Measurements from ENCODE around the gene AQP9. TPM values are rescaled to one million over a fixed set of nuclear protein-coding genes. Genes with fewer than 3 reads are reported as not detected.

AQP9 gene
- total and polyA plus RNA-seq, 7 donors: 0.49 to 2.8 (median 0.60) TPM; not detected in 2

- DNase-seq: no peak
- WGBS, 2 donors: 92 to 93% methylated on average over 1 of the region's 1 CpG
- Histone ChIP-seq H3K4me3 (no peak overlapping the region), H3K4me1 (no peaks in the 10 kb centered on the region), H3K9me3 (peaks cover 0 to 4% (median 1%) of the 10 kb centered on the region in 4 donors), H3K27ac (no peak overlapping the region), H3K27me3 (no peaks in the 10 kb centered on the region), H3K36me3 (no peaks in the 10 kb centered on the region)
- no peak for TF ChIP-seq EP300 (IDR thresholded peaks at IDR 0.05)
- TF ChIP-seq CTCF (IDR thresholded peaks at IDR 0.05): no peak
- no peak for TF ChIP-seq POLR2AphosphoS5 (IDR thresholded peaks at IDR 0.05)
- TF ChIP-seq POLR2A (IDR thresholded peaks at IDR 0.05): no peak
- intact Hi-C loops (cut with DNase I): no loop called here
Observed at GRCh38 chr15:58124585-58124984, 13.6 kb upstream of the AQP9 start.

- Histone ChIP-seq H3K4me3 (no peak overlapping the region), H3K36me3 (no peaks in the 10 kb centered on the region), H3K4me1 (no peaks in the 10 kb centered on the region), H3K9me3 (peaks cover 0 to 4% (median 1%) of the 10 kb centered on the region in 4 donors), H3K27me3 (no peaks in the 10 kb centered on the region), H3K27ac (no peak overlapping the region)
- TF ChIP-seq CTCF (IDR thresholded peaks at IDR 0.05) (no peak), POLR2AphosphoS5 (IDR thresholded peaks at IDR 0.05) (no peak), EP300 (IDR thresholded peaks at IDR 0.05) (no peak), POLR2A (IDR thresholded peaks at IDR 0.05) (no peak)
- intact Hi-C loops (cut with DNase I): no loop called here
- DNase-seq: no peak
Observed at GRCh38 chr15:58125333-58125732, 12.8 kb upstream of the AQP9 start.

GRCh38 chr15:58134886-58135285 lies 3.3 kb upstream of the AQP9 start:
- no peaks in the 10 kb centered on the region for H3K36me3 ChIP-seq
- H3K4me1 ChIP-seq: no peaks in the 10 kb centered on the region
- H3K9me3 ChIP-seq: no peaks in the 10 kb centered on the region
- 85% methylated on average over 4 of the region's 4 CpGs for WGBS, 2 donors
- intact Hi-C loops (cut with DNase I): no loop called here
- no peak for TF ChIP-seq EP300 (IDR thresholded peaks at IDR 0.05)
- no peak for TF ChIP-seq CTCF (IDR thresholded peaks at IDR 0.05)
- no peak for TF ChIP-seq POLR2AphosphoS5 (IDR thresholded peaks at IDR 0.05)
- no peak for TF ChIP-seq POLR2A (IDR thresholded peaks at IDR 0.05)
- H3K4me3 ChIP-seq: no peak overlapping the region
- no peaks in the 10 kb centered on the region for H3K27me3 ChIP-seq
- no peak for DNase-seq
- no peak overlapping the region for H3K27ac ChIP-seq

GRCh38 chr15:58135511-58136174 lies 2.5 kb upstream of the AQP9 start:
- 80 to 83% methylated on average over 2 of the region's 2 CpGs for WGBS, 2 donors
- DNase-seq: no peak
- Histone ChIP-seq H3K27ac (no peak overlapping the region), H3K36me3 (no peaks in the 10 kb centered on the region), H3K4me3 (no peak overlapping the region), H3K27me3 (no peaks in the 10 kb centered on the region), H3K9me3 (no peaks in the 10 kb centered on the region), H3K4me1 (no peaks in the 10 kb centered on the region)
- intact Hi-C loops (cut with DNase I): no loop called here
- TF ChIP-seq POLR2AphosphoS5 (IDR thresholded peaks at IDR 0.05) (no peak), CTCF (IDR thresholded peaks at IDR 0.05) (no peak), POLR2A (IDR thresholded peaks at IDR 0.05) (no peak), EP300 (IDR thresholded peaks at IDR 0.05) (no peak)

- TF ChIP-seq EP300 (IDR thresholded peaks at IDR 0.05): no peak
- TF ChIP-seq POLR2AphosphoS5 (IDR thresholded peaks at IDR 0.05): no peak
- no peak for TF ChIP-seq CTCF (IDR thresholded peaks at IDR 0.05)
- TF ChIP-seq POLR2A (IDR thresholded peaks at IDR 0.05): no peak
Observed at GRCh38 chr15:58136731-58137130, 1.4 kb upstream of the AQP9 start.

More at GRCh38 chr15:58136731-58137130, 1.4 kb upstream of the AQP9 start:
- Histone ChIP-seq H3K4me1 (no peaks in the 10 kb centered on the region), H3K9me3 (no peaks in the 10 kb centered on the region), H3K27ac (no peak overlapping the region), H3K36me3 (no peaks in the 10 kb centered on the region), H3K27me3 (no peaks in the 10 kb centered on the region), H3K4me3 (no peak overlapping the region)
- DNase-seq: no peak
- intact Hi-C loops (cut with DNase I): no loop called here
- 89 to 93% methylated on average over 1 of the region's 1 CpG for WGBS, 2 donors

All from sigmoid colon (tissue), 7 donors.